Lower leg skin (tissue), 3 donors: ENCODE results near the gene PKDCC.

Experiments
- POLR2A ChIP-seq, 2 donors: fragments of 450-650 bp; IDR thresholded peaks; one replicate each; pipeline ENCODE4 v1.6.1; 2016 to 2017; ENCODE audit warnings: antibody characterized with exemption in 2 of 2, mild to moderate bottlenecking in 1 of 2, moderate library complexity in 1 of 2
- TF ChIP-seq, protein P1 (sequence below), 3 donors: fragments of 450-650 bp; IDR thresholded peaks; one replicate each; pipeline ENCODE4 v1.5.1; 2016; ENCODE audit warnings: antibody characterized with exemption in 3 of 3, mild to moderate bottlenecking in 3 of 3, moderate library complexity in 2 of 3

DNA sequence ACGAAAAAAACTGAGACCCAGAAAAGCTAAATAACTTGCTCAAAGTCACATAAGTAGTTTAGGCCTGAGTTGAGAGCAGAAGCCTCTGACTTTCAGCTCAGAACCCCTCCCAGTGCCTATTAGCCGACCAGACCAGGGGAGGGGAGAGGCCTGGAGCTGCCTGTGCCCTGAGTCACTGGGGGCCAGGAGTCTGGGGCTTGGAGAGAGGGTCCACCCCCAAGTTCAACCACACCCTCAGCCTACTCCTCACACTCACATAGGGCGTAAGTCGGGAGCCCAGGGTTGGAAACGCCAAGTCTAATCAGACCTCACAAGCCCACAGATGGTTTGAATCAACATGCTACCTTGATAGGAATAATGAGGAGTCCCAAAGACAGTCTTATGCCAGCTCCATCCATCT, 12.6 kb upstream of the PKDCC start:
- TF ChIP-seq, protein P1, sequence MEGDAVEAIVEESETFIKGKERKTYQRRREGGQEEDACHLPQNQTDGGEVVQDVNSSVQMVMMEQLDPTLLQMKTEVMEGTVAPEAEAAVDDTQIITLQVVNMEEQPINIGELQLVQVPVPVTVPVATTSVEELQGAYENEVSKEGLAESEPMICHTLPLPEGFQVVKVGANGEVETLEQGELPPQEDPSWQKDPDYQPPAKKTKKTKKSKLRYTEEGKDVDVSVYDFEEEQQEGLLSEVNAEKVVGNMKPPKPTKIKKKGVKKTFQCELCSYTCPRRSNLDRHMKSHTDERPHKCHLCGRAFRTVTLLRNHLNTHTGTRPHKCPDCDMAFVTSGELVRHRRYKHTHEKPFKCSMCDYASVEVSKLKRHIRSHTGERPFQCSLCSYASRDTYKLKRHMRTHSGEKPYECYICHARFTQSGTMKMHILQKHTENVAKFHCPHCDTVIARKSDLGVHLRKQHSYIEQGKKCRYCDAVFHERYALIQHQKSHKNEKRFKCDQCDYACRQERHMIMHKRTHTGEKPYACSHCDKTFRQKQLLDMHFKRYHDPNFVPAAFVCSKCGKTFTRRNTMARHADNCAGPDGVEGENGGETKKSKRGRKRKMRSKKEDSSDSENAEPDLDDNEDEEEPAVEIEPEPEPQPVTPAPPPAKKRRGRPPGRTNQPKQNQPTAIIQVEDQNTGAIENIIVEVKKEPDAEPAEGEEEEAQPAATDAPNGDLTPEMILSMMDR (IDR thresholded peaks at IDR 0.05): no peak
- TF ChIP-seq POLR2A (IDR thresholded peaks at IDR 0.05): no peak
